Progenitor cell of endocrine pancreas (in vitro differentiated cells): ENCODE measurements around the gene ARSG. TPM values are rescaled to one million over a fixed set of nuclear protein-coding genes. Genes with fewer than 3 reads are reported as not detected.

Experiments
- DNase-seq: peaks from one replicate; pipeline ENCODE4 v3.0.0; 2021; ENCODE audit warnings: low spot score; ENCODE audit not compliant: unreplicated experiment
- H3K27ac Mint-ChIP-seq: 2 replicates; pipeline ENCODE4 v1.8.0; 2021; ENCODE audit warnings: mild to moderate bottlenecking, moderate library complexity, mixed read lengths
- H3K27me3 Mint-ChIP-seq: 2 replicates; pipeline ENCODE4 v1.8.0; 2021; ENCODE audit warnings: mixed read lengths
- H3K36me3 Mint-ChIP-seq: 2 replicates; pipeline ENCODE4 v1.8.0; 2022; ENCODE audit warnings: mixed read lengths; ENCODE audit not compliant: insufficient read depth
- H3K4me1 Mint-ChIP-seq: 2 replicates; pipeline ENCODE4 v1.8.0; 2021; ENCODE audit warnings: low read depth, mixed read lengths
- H3K4me3 Mint-ChIP-seq: 2 replicates; pipeline ENCODE4 v1.8.0; 2021; ENCODE audit warnings: low read depth, mild to moderate bottlenecking, moderate library complexity, mixed read lengths
- H3K9me3 Mint-ChIP-seq: 2 replicates; pipeline ENCODE4 v1.8.0; 2021; ENCODE audit warnings: low read depth, mixed read lengths
- total RNA-seq: library from RNA; stranded (reverse); gene quantifications from 2 replicates; pipeline ENCODE4 v1.2.1, GENCODE V29; 2021
- TF ChIP-seq, protein P1 (sequence below): fragments of 200-600 bp; sonication (generic); IDR thresholded peaks from one replicate; pipeline ENCODE4 v1.5.0; 2021; ENCODE audit warnings: antibody characterized with exemption, mild to moderate bottlenecking; ENCODE audit not compliant: unreplicated experiment

The ARSG gene
- total RNA-seq, 1 donor from 2014 or later: 2.6 TPM

DNA sequence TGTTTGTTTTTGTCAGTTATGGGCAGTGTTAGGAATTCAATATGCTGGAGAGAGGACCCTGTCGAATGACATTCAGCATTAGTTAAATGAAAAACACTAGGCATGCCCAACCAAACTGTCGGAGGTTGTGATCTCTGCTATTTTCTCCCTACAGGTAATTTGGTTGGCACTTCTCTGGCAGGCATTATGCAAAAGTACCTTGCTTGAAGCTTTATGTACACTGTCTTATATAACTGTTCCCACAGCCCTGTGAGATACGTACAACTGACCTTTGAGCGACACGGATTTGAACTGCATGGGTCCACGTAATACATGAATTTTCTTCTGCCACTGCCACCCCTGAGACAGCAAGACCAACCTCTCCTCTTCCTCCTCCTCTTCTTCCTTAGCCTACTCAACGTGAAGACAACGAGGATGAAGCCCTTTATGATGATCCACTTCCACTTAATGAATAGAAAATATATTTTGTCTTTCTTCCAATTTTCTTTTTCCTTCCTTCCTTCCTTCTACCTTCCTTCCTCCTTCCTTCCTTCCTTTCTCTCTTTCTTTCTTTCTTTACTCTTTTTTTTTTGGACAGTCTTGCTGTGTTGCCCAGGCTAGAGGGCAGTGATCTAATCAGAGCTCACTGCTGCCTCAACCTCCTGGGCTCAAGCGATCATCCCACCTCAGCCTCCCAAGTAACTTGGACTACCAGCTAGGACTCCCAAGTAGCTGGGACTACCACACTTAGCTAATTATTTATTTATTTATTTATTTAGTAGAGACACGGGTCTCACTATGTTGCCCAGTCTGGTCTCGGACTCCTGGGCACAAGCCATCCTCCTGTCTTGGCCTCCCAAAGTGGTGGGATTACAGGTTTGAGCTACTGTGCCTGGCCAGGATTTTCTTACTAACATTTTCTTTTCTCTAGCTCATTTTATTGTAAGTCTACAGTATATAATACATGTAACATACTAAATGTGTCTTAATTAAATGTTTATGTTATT is 88.7 kb downstream of the ARSG start:
- Mint-ChIP-seq H3K27ac (no peak overlapping the region), H3K36me3 (no peaks in the 10 kb centered on the region), H3K4me3 (no peak overlapping the region), H3K4me1 (peaks cover 9% of the 10 kb centered on the region), H3K27me3 (peaks cover 12% of the 10 kb centered on the region), H3K9me3 (no peaks in the 10 kb centered on the region)
- TF ChIP-seq, protein P1, sequence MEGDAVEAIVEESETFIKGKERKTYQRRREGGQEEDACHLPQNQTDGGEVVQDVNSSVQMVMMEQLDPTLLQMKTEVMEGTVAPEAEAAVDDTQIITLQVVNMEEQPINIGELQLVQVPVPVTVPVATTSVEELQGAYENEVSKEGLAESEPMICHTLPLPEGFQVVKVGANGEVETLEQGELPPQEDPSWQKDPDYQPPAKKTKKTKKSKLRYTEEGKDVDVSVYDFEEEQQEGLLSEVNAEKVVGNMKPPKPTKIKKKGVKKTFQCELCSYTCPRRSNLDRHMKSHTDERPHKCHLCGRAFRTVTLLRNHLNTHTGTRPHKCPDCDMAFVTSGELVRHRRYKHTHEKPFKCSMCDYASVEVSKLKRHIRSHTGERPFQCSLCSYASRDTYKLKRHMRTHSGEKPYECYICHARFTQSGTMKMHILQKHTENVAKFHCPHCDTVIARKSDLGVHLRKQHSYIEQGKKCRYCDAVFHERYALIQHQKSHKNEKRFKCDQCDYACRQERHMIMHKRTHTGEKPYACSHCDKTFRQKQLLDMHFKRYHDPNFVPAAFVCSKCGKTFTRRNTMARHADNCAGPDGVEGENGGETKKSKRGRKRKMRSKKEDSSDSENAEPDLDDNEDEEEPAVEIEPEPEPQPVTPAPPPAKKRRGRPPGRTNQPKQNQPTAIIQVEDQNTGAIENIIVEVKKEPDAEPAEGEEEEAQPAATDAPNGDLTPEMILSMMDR: no peak
- DNase-seq: no peak

DNA sequence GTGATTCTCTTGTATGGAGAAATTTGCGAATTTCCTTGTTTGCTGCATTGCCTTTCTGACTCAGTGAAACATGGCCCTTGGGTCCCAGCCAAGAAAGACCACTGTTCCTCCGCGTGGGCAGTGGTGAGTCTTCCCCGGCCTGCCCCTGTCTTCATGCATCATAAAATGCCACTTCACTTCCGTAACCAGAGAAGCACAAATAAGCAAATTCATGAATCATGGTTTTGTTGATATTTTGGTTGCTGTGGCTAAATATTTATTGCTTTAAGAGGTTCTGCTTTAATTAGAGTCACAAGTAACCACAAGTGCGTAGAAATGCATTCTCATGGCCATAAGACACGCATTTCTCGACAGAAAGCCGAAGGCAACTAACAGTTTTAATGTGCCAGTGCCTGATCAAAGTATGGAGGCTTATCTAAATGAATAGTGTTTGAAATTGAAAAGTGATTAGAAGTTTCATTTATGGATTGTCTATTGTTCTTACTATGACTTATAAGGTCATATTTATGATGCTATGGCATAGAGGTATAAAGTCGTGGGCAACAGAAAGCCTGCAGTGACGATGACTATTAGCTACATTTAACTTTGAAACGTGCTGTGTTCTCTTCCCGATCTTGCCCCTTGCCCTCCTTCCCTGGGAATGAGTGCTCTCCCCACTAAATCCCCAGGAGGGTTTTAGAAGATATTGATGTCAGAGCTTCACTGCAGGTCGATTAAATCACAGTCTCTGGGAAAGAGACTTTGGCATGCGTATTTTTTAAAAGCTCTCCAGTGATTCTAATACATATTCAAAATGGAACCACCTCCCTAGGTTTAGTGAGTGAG is 90.0 kb downstream of the ARSG start:
- Mint-ChIP-seq H3K27ac (no peak overlapping the region), H3K36me3 (no peaks in the 10 kb centered on the region)

DNA sequence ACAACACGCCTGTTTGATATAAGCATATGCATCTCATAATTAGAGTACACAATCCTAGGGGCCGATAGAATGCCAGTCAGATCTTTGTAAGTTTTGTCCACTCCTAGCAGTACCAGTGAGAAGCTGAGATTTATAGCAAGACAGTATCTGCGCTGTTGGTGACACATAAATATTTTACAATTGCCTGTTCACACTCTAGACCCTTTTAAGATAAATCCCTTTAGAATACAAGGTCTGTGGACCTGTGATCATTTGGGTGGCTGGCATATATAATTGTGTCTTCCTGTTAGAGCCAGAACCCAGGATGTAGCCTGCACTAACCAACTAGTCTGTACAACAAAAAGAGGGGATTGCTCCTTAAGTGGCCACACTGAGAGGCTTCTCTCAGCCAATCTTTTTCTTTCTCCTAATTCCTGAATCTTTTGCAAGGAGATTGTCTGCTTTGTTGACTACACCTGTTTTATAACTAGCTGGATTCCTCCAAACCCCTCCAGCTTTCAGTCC is 91.3 kb downstream of the ARSG start:
- Mint-ChIP-seq H3K4me1 (peaks cover 11% of the 10 kb centered on the region), H3K27ac (no peak overlapping the region), H3K36me3 (no peaks in the 10 kb centered on the region), H3K4me3 (no peak overlapping the region), H3K27me3 (peaks cover 11% of the 10 kb centered on the region), H3K9me3 (no peaks in the 10 kb centered on the region)
- TF ChIP-seq, protein P1: no peak
- DNase-seq: no peak

More for the DNA sequence above, 90.0 kb downstream of the ARSG start:
- TF ChIP-seq, protein P1: no peak
- peaks cover 9% of the 10 kb centered on the region for H3K4me1 Mint-ChIP-seq
- H3K9me3 Mint-ChIP-seq: no peaks in the 10 kb centered on the region
- H3K27me3 Mint-ChIP-seq: peaks cover 12% of the 10 kb centered on the region
- no peak for DNase-seq
- no peak overlapping the region for H3K4me3 Mint-ChIP-seq

DNA sequence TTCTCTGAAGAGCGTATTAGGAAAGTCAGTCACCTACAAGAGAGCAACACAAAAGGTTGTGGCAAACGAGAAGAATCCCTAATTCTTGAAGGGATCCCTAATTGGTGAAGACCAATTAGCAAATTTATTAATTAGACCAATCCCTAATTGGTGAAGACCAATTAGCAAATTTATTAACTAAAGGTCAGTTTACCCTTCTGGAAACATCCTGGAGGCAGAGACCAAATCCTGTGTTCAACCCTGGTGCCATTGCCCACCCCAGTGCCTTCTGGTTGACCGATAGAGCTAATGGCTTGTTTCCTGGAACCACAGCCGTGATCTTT is 91.8 kb downstream of the ARSG start:
- H3K4me3 Mint-ChIP-seq: no peak overlapping the region
- H3K4me1 Mint-ChIP-seq: peaks cover 11% of the 10 kb centered on the region
- H3K36me3 Mint-ChIP-seq: no peaks in the 10 kb centered on the region
- peaks cover 9% of the 10 kb centered on the region for H3K27me3 Mint-ChIP-seq
- TF ChIP-seq, protein P1: no peak
- no peaks in the 10 kb centered on the region for H3K9me3 Mint-ChIP-seq
- H3K27ac Mint-ChIP-seq: no peak overlapping the region
- DNase-seq: no peak
